NCI-H1105 (cell line): ENCODE data around the gene PDLIM7.
"Not testable (repeated sequence)": the region's sequence is repeated elsewhere in the genome, so short reads cannot be mapped to it uniquely, and the experiment has no call there.

ENCODE experiments used
- DNase-seq: peaks from one replicate; lab custom pipeline; 2025; lab: John Stamatoyannopoulos, UW

Gene PDLIM7

DNA sequence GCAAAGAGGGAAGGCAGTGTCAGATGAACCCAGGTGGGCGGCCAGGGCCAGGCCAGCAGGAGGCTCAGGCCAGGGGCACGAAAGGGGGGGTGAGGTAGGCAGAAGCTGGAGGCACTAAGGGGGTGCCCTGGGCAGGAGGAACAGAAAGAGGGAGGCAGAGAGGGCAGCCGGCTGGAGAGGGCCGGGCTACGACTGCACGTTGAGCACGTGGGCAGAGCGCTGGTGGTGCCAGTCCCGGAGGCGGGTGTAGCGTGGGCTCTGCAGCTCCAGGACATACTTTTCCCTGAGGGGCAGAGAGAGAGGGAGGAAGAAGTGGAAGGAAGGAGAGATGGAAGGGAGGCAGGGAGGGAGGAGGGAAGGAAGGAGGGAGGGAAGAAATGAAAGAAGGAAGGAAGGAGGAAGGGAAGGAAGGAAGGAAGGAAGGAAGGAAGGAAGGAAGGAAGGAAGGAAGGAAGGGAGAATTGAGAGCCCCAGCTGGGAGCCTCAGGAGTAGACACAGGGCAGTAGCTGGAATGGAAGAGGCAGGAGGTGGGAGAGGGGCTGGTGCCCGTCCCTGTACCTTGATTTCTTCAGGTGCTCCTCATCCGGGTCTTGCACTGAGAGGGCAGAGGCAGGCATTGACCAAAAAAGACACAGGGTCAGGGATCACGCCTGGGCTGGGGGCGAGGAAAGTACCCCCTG, 7.0 kb downstream of the PDLIM7 start:
- no peak for DNase-seq

DNA sequence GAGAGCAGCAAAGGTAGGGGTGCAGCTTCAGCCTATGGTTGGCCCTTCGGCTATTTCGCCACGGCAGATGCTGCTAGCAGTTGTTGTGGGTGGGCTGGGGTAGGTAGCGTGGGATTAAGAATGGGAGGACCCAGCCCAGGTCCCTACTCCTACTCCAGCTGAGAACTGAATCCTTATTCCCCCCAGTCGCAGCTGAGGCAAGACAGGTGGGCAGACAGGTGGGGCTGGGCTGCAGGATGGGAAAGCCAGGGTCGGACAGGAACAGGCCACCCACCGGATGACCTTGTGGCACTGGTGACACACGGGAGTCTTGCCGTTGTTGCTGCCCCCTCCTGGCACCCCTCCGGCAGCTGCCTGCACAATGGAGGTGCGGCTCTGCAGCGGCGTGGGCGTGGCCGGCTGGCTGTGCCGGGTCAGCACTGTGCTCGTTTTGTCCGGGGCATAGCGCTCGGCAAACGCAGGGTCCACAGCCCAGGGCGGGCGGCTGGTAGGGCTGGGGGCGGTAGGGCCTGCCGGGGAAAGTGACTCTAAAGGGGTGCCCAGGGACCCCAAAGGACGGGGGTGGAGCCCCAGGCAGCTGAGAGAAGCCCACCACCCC, 8.2 kb downstream of the PDLIM7 start:
- DNase-seq, result no peak

DNA sequence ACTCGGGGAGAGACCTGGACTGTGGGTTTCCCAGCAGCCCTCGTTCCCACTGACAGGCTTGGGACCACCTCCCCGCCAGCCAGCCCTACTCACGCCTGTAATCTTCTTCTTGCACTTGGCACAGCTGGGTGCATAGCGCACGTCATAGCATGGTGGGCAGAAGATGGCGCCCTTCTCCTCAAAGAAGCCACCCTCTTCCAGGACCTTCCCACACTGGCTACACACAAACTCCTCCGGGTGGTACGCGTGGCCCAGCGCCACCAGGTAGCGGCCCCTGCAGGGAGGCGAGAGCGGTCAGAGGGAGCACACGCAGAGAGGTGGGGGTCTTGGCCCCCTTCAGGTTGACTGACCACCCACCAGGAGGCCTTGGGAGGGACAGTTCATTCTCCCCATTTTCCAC, 9.4 kb downstream of the PDLIM7 start:
- no peak for DNase-seq

DNA sequence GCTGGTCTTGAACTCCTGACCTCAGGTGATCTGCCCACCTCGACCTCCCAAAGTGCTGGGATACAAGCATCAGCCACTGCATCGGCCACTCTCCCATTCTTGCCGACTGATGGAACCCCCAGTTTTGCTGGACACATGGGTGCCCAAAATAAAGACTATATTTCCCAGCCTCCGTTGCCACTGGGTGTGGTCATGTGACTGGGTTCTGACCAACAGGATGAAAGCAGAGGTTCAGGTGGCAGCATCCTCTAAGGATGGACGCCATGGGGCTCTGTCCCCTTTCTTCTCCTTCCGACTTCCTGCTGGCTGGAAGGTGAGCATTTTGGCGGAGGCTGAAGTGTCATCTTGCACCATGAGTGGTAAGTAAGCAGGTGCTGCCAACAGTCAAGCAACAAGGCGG, 10.3 kb downstream of the PDLIM7 start:
- no peak for DNase-seq

DNA sequence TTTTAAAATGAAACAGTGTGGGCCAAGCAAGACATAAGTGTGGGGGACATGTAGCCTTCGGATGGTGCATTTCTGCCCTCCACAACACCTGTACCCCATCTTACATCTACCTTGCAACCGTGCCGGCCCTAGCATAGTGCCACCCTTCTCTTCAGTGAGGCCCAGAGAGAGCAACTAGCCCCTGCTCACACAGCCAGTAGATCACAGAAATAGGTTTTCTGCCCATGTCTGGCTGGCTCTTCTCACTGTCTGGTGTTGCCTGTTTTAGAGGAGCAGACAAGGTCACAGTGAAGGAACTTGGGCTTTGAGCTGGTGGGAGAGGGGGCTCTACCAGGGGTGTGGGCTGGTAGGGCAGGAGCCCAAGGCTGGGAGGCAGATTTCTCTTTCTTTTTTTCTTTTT, 11.1 kb downstream of the PDLIM7 start:
- no peak for DNase-seq

DNA sequence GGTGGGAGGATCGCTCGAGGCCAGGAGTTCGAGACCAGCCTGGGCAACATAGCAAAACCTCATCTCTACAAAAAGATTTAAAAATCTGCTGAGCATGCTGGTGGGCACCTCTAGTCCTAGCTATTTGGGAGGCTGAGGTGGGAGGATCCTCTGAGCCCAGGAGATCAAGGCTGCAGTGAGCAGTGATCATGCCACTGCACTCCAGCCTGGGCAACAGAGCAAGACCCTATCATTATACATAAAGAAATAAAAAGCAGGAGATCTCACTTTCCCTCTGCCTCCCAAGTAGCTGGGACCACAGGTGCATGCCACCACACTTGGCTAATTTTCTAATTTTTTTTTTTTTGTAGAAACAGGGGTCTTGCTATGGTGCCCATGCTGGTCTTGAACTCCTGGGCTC, 11.7 kb downstream of the PDLIM7 start:
- DNase-seq, result not testable (repeated sequence)

DNA sequence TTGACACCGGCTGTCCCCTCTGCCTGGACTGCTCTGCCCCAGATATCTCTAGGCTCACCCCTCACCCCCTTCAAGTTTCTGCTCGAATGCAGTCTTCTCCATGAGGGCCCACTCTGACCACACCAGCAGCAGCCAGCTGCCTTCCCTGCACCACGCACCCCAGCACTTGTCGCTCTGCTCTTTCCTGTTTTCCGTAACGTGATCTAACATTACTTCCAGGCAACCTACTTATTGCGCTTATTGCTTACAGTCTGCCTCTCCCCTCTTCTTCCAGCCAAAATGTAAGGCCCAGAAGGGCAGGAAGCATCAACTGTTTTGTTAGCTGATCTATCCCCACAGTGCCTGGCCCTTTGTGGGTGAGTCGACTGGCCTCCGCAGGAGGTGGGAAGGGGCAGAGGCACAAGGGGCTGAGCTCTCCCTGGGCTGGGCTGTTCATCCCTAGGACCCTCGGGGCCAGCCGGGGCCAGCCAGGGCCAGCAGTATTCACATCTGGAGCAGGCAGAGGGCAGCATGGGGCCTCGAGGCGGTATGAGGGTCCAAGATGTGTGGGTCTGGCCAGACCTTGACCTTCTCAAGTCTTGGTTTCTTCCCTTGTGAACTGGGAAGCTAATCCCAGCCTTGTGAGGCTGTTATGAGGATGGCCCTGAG, 12.4 kb downstream of the PDLIM7 start:
- DNase-seq, result no peak

DNA sequence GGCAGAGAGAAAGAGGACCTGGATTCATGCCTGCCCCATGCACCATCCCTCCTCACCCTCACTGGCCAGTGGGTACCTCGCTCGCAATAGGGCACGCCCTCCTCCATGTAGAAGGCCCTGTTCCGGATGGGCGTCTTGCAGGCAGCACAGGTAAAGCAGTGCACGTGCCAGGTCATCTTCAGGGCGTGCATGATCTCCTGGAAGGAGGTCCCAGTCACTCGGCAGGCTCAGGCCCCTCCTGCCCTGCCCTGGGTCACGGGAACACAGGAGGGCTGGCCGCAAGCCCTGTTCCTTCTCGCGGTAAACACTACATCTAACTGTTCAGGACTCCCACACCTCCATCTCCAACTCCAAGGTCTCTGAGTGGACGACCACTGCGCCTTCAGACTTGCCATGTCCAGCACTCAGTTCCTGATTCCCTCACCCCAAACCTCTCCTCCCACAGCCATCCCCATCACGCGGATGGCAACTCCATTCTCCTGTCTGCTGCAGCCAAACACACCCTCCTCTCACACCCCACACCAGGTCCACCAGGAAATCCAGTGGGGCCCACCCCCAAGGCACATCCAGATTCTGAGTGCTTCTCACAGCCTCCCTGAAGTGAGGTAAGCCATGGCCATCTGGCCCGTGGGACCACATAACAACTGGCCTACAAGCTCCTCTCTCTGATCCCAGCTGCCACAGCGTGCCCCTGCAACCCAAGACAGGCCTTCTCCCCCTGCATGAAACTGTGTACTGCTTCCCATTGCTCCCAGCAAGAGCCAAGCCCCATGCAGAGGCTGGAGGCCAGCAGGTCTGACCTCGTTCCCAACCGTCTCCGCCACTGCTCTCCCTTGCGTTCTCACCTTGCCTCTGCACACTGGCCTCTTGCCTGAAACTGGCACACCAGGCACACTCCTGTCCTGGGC, 13.2 kb downstream of the PDLIM7 start:
- no peak for DNase-seq

DNA sequence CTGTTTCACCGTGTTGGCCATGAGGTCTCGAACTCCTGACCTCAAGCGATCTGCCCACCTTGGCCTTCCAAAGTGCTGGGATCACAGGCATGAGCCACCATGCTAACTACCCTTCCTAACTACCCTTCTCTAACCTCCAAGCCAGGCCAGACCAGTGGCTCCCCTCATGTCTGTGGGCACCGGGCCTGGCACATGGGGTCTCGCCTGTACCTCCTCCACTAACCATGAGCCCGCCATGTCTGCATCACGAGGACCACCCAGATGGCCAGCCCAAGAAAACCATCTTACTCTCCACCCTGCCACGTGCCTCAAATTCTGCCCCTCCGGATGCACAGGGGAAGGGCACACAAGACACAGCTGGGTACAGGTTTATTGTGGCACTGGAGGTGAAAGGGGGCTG, 14.4 kb downstream of the PDLIM7 start:
- no peak for DNase-seq

DNA sequence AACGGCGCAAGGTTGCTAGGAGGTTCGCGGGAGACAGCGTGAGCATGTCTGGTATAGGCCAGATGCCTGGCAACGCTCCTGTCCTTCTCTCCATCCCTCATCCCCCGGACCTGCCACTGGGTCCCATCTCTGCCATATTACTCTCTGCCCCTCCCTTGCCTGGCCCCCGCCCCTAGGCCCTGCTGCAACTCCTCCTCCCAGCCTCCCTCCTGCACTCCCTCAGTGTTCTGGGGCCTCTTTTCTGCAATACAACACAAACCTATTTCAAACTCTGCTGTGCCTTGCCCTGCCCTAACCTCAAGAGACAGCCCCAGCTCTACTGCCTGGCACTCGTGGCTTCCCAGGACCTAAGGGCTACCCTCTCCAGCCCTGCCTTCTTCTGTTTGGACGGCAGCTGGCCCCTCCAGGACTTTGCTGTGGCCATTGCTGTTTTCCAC, 15.0 kb downstream of the PDLIM7 start:
- DNase-seq, result no peak

DNA sequence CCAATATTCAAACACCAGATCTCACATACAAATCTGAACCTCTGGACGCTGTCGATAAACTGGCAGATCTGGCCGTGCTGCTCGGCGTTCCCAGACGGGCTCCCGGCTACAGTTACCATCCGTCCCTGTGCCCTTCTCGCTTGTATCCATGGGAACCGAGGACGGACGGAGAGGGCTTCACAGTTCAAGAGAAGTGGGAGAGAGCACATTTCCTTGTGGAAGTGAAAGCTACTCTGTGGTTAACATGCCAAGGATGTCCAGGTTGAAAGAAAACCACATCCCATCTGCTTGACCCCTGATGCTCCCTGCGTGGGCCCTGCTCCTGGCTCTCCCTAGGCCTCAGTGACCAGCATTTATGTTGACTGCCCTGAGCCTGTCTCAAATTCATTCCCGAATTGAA, 17.6 kb downstream of the PDLIM7 start:
- no peak for DNase-seq

DNA sequence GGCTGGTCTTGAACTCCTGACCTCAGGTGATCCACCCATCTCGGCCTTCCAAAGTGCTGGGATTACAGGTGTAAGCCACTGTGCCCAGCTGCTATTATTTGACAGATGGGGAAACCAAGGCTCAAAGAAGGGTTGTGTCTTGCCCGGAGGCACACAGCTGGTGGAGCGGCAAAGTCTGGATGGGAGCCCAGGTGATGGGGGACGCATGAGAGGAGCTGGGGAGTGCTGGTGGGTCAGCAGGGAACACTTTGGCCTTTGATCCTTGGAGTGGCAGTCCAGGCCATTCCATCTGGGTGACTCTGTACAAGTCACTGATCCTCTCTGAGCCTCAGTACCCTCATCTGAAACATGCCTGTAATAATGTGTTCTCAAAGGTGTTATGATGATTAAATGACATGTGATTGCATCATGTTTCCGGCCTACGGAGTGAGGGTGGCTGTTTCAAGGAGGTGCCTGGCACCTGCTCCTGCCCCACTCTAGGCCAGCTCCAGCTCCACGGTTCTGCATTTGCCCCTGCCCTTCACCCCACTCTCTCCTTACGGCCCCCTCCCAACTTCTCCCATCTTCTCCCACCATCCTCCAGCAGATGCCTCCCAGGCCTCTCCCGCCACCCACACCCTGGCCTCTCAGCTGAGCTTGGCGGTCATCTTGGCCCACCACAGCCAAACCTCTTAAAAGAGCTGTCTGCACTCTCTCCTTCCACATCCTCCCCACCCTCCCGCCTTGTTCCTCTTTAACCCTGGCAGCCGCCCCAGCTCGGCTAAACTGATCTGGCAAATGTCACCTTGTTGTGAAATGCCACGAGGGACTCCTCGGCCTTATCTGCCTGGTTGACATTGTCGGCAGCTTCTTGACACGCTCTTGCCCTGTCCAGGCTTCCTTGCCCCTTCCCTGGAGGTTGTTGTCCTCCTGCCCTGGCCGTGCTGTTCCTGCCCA, 18.4 kb downstream of the PDLIM7 start:
- no peak for DNase-seq

DNA sequence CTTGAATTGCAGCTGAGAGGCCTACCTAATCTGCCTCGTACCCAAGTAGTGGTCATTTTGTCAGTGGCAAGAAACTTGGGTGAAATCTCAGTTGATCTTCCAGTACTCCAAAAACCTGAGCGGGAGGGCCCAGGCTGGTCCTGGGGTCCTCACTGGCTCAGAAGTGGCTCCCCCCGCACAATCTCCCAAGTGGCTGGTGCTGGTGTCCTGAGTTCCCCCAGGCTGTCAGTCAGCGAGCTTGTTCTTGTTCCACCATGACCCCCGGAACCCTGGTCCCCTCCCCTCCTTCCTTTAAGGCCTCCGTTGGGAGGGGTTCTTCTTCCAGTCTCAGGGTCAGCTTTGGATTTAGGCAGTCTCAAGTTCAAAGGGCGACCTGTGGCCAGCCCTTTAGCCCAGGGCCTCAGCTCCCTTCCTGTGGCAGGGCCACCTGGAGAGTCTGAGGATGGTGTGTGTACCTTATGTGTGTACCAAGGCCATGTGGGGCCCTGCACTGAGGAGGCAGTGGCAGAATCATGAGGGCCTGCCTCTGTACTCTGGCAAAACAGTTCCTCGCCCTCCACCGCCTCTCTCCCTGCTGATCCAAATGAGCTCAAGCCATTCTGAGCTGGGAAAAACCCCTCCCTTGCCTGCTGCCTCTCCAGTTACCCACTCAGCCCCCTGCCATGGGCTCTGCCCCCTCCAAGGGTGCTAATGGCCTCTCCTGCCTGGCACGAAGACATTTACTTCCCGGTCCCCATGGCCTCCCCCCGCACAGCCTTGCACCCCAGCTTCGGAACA, 19.5 kb downstream of the PDLIM7 start:
- DNase-seq, result no peak

DNA sequence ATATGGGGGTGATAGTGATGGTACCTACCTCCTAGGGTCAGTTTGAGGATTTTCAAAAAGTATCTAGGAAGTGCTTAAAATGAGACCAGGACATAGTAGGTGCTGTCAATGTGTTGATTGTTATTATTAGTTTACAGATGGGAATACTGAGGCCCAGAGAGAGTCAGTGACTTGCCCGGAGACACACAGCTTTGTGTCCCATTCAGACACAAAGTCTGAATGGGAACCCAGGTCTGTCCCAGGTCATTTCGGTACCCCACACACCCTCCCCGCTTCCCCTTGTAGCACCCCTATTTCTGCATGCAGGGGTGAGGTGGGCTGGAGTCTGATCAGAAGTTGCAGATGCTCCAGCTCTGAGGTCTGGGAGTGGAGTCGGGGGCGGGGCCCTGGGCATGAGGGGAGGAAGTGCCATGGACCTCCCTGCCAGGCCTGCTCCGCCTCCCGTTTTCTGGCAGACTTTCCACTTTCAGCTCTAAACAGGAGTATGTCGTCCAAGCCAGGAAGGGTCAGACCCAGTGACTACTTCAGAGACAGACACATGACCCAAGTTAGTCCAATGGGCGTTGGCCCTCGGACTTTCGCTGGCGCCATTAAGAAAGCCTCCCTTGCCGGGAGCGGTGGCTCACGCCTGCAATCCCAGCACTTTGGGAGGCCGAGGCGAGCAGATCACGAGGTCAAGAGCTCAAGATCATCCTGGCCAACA, 20.7 kb downstream of the PDLIM7 start:
- DNase-seq, result no peak

DNA sequence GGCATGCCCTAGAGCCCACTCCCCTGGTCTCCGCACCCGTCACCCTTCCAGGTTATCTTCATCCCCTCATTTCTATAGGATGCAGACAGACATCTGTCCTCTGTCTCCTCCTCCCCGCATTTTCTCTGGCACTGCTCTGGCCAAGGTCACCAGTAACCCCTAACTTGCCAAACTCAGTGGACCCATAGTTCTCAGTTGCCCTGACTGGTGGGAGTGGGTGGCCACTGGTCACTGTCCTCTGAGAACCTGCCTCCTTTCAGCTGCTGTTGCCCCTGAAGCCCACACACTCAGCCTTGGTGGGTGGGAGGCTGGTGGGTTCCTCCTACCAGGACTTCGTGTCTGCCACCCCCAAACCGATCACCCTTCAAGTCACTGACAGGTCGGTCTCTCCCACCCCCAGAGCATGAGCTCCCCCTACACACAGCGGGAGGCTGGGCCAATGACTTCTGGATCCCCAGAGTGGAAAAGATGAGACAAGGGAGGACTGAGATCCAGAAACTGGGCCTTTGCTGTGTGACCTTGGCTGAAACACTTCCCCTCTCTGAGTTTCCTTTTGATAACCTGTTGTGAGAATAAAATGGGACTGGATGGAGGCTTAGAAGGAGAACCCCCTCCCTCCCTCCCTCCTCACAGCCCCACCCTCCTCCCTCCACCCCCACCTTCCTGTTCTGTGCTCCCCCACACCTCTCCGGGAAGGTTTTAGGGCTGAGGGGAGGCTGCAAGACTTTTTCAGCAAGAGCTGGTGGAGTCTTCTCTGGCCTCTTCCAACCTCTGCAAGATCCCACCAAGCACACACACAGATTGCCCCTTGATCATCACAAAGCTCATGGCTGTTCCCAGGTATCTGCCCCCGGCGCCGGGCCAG, 21.6 kb downstream of the PDLIM7 start:
- DNase-seq, result no peak

DNA sequence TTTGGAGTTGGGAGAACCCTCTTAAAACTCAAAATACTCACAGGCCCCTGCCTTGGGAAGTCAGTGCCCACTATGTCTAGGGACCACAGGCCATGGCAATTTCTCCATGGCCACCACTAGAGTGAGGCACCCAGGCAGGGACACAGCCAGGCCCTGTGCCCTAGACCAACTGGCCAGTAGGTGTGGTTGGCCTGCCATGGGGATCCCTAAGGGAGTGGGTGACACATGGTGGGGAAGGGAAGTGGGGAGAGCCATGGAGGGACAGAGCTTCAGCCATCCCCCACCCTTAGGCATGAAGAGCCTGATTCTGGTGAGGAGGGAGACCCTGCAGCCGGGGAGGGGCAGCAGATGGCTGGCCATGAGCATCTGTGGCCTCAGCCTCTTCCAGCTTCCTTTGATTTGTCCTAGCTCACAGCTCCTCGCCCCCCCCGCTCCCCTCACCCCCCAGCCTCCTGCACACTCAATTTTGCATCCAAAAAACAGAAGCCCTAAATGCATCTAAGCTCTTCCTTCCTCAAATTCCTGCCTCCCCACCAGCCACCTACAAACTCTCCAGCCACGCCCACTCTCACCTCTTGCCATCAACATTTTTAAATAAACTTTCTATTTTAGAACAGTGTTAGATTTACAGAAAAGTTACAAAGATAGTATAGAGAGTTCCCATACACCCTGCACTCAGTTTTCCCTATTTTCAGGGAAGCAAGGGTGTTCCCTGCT, 22.4 kb downstream of the PDLIM7 start:
- DNase-seq, result no peak

DNA sequence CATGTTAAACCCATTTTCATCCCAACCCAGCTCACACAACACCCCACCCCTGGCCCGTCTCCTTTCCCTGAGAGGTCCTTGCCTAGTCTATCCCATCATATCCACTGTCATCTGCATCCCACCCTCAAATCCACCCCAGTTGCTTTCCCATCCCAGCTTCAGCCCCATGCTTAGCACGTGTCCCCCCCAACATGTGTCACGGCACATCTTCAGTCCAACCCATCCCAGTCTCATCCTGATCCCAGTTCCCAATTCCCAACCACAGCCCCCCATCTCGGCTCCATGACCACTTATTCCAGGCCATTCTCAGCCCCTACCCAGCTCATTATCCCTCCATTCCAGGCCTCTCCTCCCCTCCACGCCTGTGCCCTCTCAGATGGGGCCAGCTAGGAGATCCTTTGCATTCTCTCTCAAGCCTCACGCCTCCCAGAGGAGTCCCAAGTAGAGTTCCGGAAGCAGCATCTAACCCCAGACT, 23.4 kb downstream of the PDLIM7 start:
- DNase-seq, result no peak

DNA sequence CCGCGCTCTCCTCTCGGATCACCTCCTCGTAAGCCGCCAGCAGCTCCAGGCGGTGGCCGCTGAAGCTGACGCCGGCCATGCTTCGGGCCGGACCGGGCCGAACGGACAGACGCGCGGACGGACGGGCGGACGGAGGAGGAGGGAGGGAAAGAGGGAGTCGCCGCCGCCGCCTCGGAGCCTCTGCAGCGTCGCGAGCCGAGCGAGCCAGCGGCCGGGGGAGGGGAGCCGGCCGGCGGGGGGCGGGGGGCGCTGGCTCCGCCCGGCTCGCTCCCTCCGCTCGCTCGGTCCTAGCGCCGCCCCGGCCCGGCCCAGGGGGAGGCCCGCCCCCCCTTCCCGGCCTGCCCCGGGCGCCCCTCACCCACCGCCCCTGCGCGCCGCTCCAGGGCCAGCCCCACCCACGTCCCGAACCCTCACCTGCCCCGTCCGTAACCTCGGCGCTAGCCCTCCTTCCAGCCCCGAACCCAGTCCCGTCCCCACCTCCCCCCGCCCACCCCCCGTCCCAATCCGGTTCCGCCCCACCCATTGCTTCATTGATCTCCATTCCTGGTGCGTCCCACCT, 23.9 kb downstream of the PDLIM7 start, which contains the start of gene DBN1:
Gene DBN1, minus strand, starts transcription at position 192 of the 559 bp plus-strand sequence. Its CDS starts 113 bp downstream, at position 79.
- DNase-seq, result peak; percentile 42
